GM12878 (cell line): ENCODE measurements around the gene ARHGAP21. TPM values are rescaled to one million over a fixed set of nuclear protein-coding genes. Genes with fewer than 3 reads are reported as not detected.
"Not testable (repeated sequence)": the region's sequence is repeated elsewhere in the genome, so short reads cannot be mapped to it uniquely, and the experiment has no call there.

Source experiments
- ATAC-seq: fragments of 200-7000 bp; cut with Tn5 transposase; 3 replicates; pipeline ENCODE4 v1.9.1; 2020; ENCODE audit warnings: mild to moderate bottlenecking, moderate library complexity
- BruUV-seq: library from RNA; stranded (reverse); fragments of 400-500 nt; replicated peaks from 2 replicates; lab custom pipeline; 2021; lab: Mats Ljungman, UMichigan
- CTCF ChIA-PET: fragments of 300-600 bp; sonication (Branson Sonifier 250); formaldehyde crosslinking; extraction: SDS; loops from one replicate; lab custom pipeline; 2021; ENCODE audit warnings: inconsistent platforms; lab: Yijun Ruan, JAX
- POLR2A ChIA-PET: fragments of 350-600 bp; formaldehyde crosslinking; extraction: SDS; loops from one replicate; lab custom pipeline; 2021; ENCODE audit warnings: inconsistent platforms; lab: Charles Lee
- RAD21 ChIA-PET: fragments of 300-600 bp; sonication (Branson Sonifier 250); formaldehyde crosslinking; loops from one replicate; lab custom pipeline; 2023; ENCODE audit warnings: antibody characterized with exemption; ENCODE audit not compliant: unreplicated experiment; lab: Charles Lee
- SMC1A ChIA-PET: fragments of 300-600 bp; sonication (Branson Sonifier 250); formaldehyde crosslinking; loops from one replicate; lab custom pipeline; 2023; ENCODE audit not compliant: unreplicated experiment, uncharacterized antibody; lab: Charles Lee
- DNase-seq: peaks from one replicate; pipeline ENCODE4 v3.0.0-alpha.2; 2011; ENCODE audit warnings: low read depth, low spot score
- FAIRE-seq: peaks from 3 replicates; lab custom pipeline; 2011; peaks lifted over from hg19 to GRCh38; lab: Jason Lieb, UNC
- H2AFZ ChIP-seq: 2 replicates; pipeline ENCODE4 v1.6.0; 2011; ENCODE audit warnings: low read depth, low read length, control low read depth; ENCODE audit not compliant: control insufficient read depth
- H3K27ac ChIP-seq: 2 replicates; pipeline ENCODE4 v1.5.1; 2011; ENCODE audit warnings: control low read depth; ENCODE audit not compliant: control insufficient read depth, insufficient read depth
- H3K27me3 ChIP-seq, 2 experiments: replicated peaks in 1 of 2; 2 replicates each; pipeline versions ENCODE4 v1.6.0 to v1.6.1; 2011; ENCODE audit warnings: low read length in 1 of 2; ENCODE audit not compliant: control insufficient read depth in 2 of 2, insufficient read depth in 2 of 2
- H3K36me3 ChIP-seq, 2 experiments: 2 replicates each; pipeline ENCODE4 v1.5.1; 2011; ENCODE audit warnings: low read length in 1 of 2; ENCODE audit not compliant: control insufficient read depth in 2 of 2, insufficient read depth in 2 of 2
- H3K4me1 ChIP-seq: 2 replicates; pipeline ENCODE4 v1.6.1; 2011; ENCODE audit warnings: mild to moderate bottlenecking, low read length, moderate library complexity, mixed read lengths; ENCODE audit not compliant: control insufficient read depth, insufficient read depth
- H3K4me2 ChIP-seq: 2 replicates; pipeline ENCODE4 v1.6.0; 2011; ENCODE audit warnings: control low read depth; ENCODE audit not compliant: control insufficient read depth, insufficient read depth
- H3K4me3 ChIP-seq: fragments of 200-600 bp; sonication (generic); 2 replicates; pipeline ENCODE4 v1.5.1; 2016
- H3K79me2 ChIP-seq: 2 replicates; pipeline ENCODE4 v1.6.0; 2011; ENCODE audit warnings: low read length; ENCODE audit not compliant: control insufficient read depth, insufficient read depth
- H3K9ac ChIP-seq: 2 replicates; pipeline ENCODE4 v1.8.0; 2011; ENCODE audit warnings: low read length, control low read depth, mixed read lengths; ENCODE audit not compliant: control insufficient read depth, insufficient read depth
- H3K9me3 ChIP-seq: replicated peaks from 3 replicates; pipeline ENCODE4 v1.5.1; 2011; ENCODE audit warnings: mild to moderate bottlenecking, low read length; ENCODE audit not compliant: control insufficient read depth, insufficient read depth
- H4K20me1 ChIP-seq: 2 replicates; pipeline ENCODE4 v1.6.0; 2011; ENCODE audit not compliant: control insufficient read depth, insufficient read depth
- CBX5 ChIP-seq: sonication (generic); IDR thresholded peaks from 2 replicates; pipeline ENCODE4 v1.6.1; 2016; ENCODE audit warnings: low read depth, moderate library complexity, mild to moderate bottlenecking, inconsistent platforms
- IKZF2 ChIP-seq, 2 experiments: fragments of 450-650 bp; IDR thresholded peaks; 2 replicates each; pipeline ENCODE4 v1.6.1; 2017; ENCODE audit warnings: mild to moderate bottlenecking in 2 of 2, moderate library complexity in 2 of 2
- KAT2A ChIP-seq: conservative IDR thresholded peaks from 2 replicates; pipeline ENCODE4 v1.6.1; 2011; ENCODE audit warnings: low read depth, low read length; ENCODE audit not compliant: control insufficient read depth
- MTA2 ChIP-seq: fragments of 450-650 bp; IDR thresholded peaks from 2 replicates; pipeline ENCODE4 v1.6.1; 2016; ENCODE audit warnings: low read depth, mild to moderate bottlenecking, moderate library complexity
- REST ChIP-seq: IDR thresholded peaks from 2 replicates; pipeline ENCODE4 v1.6.1; 2012; ENCODE audit warnings: mild to moderate bottlenecking, low read depth, low read length
- ZNF687 ChIP-seq: fragments of 450-650 bp; IDR thresholded peaks from 2 replicates; pipeline ENCODE4 v1.6.1; 2017; ENCODE audit warnings: mild to moderate bottlenecking, moderate library complexity
- WGBS: methylation state at CpG from one replicate; pipeline ENCODE4 v1.1.6; 2016; ENCODE audit warnings: low lambda C conversion rate; ENCODE audit not compliant: insufficient replicate concordance, insufficient coverage; ENCODE audit errors: missing lambda C conversion rate; 5-methylcytosine and 5-hydroxymethylcytosine counted together
- in situ Hi-C: fragments of 300-500 bp; cut with MboI; formaldehyde crosslinking; loops from 9 replicates; pipeline ENCODE4 v1.14.3; 2018; ENCODE audit warnings: mixed read lengths
- intact Hi-C: fragments of 100-400 bp; cut with micrococcal nuclease; formaldehyde crosslinking; loops from one replicate; pipeline ENCODE4 v1.14.2; 2022; ENCODE audit not compliant: unreplicated experiment
- polyA plus RNA-seq, 11 experiments: library from polyadenylated mRNA; depleted of rRNA in 4 of 11; unstranded in 6 of 11; stranded (reverse) in 5 of 11; fragments of >200 nt; fragmentation: Nextera tagmentation in 4 of 11; fragmentation: Illumina TruSeq in 1 of 11; extraction: Ambion mirVana in 4 of 11; extraction: Trizol in 1 of 11; gene quantifications; 1 replicate in 1 of 11; 2 replicates in 10 of 11; pipeline versions ENCODE4 v1.2.1 to v1.2.3, GENCODE V29; 2011 to 2016; ENCODE audit warnings: inconsistent platforms in 2 of 11, missing spikeins in 2 of 11, low read depth in 1 of 11
- total RNA-seq, 4 experiments: library from RNA; depleted of rRNA in 3 of 4; stranded (reverse); fragments of >200 nt in 3 of 4; fragmentation: Illumina TruSeq in 1 of 4; extraction: Trizol in 1 of 4; gene quantifications; 2 replicates each; pipeline versions ENCODE4 v1.2.1 to v1.2.3, GENCODE V29; 2013 to 2021

ARHGAP21 gene
- total and polyA plus RNA-seq, 10 of the 15 experiments (the other 5 are each of a cell fraction or from before 2014, with no cell fraction given), result 11.7 to 103 (median 37.6) TPM

GRCh38 chr10:24661376-24661775, 62.3 kb downstream of the ARHGAP21 start:
- no peak overlapping the region for H3K4me2 ChIP-seq
- no peak overlapping the region for H3K4me3 ChIP-seq
- POLR2A ChIA-PET, result no interaction called here
- in situ Hi-C loops, result no loop called here
- 96% methylated on average over 2 of the region's 2 CpGs for WGBS
- FAIRE-seq, result no peak
- no peak for DNase-seq
- CTCF ChIA-PET, result no interaction called here
- ATAC-seq, result no peak
- H3K27ac ChIP-seq, result no peak overlapping the region
- intact Hi-C loops, result no loop called here
- TF ChIP-seq REST, result no peak
- no peak for TF ChIP-seq ZNF687
- TF ChIP-seq KAT2A, result no peak
- no peak for TF ChIP-seq MTA2
- TF ChIP-seq IKZF2 (IDR thresholded peaks at IDR 0.05), result no peak
- TF ChIP-seq CBX5, result no peak
- no peaks in the 10 kb centered on the region for H3K79me2 ChIP-seq
- no TSS peak for BruUV-seq
- RAD21 ChIA-PET, result no interaction called here
- H3K27me3 ChIP-seq, result no peaks in the 10 kb centered on the region
- H3K36me3 ChIP-seq, result no peaks in the 10 kb centered on the region; a peak in 2 of 4 replicates
- H3K9ac ChIP-seq, result no peak overlapping the region
- H3K4me1 ChIP-seq, result no peaks in the 10 kb centered on the region
- H4K20me1 ChIP-seq, result no peaks in the 10 kb centered on the region
- SMC1A ChIA-PET, result no interaction called here
- H2AFZ ChIP-seq, result no peak overlapping the region
- H3K9me3 ChIP-seq, result no peaks in the 10 kb centered on the region; the same call in 2 of the 3 replicates

- BruUV-seq, H3K4me3 ChIP-seq, H2AFZ ChIP-seq, in situ Hi-C loops, SMC1A ChIA-PET, H3K4me2 ChIP-seq, FAIRE-seq, intact Hi-C loops, H3K27ac ChIP-seq, H3K27me3 ChIP-seq, H3K9me3 ChIP-seq, H3K9ac ChIP-seq, DNase-seq, ATAC-seq, RAD21 ChIA-PET, H3K4me1 ChIP-seq, H4K20me1 ChIP-seq, H3K36me3 ChIP-seq, H3K79me2 ChIP-seq, POLR2A ChIA-PET: not testable (repeated sequence)
- CTCF ChIA-PET, result interaction anchor here (0.5 kb wide), 1 partner anchor 309 kb away, joined by 3 read pairs; no protein-coding TSS in a partner anchor
- 94% methylated on average over 4 of the region's 4 CpGs for WGBS
These were observed 65.4 kb downstream of the ARHGAP21 start for GRCh38 chr10:24658319-24658718.
